IPS DF 4.7 (cell line): ENCODE measurements around the gene FBLIM1.
"Not testable (repeated sequence)": the region's sequence is repeated elsewhere in the genome, so short reads cannot be mapped to it uniquely, and the experiment has no call there.

Experiments
- DNase-seq: peaks from one replicate; pipeline ENCODE4 v3.0.0-alpha.2; 2013; ENCODE audit warnings: low spot score; ENCODE audit errors: extremely low read depth

The FBLIM1 gene

DNA sequence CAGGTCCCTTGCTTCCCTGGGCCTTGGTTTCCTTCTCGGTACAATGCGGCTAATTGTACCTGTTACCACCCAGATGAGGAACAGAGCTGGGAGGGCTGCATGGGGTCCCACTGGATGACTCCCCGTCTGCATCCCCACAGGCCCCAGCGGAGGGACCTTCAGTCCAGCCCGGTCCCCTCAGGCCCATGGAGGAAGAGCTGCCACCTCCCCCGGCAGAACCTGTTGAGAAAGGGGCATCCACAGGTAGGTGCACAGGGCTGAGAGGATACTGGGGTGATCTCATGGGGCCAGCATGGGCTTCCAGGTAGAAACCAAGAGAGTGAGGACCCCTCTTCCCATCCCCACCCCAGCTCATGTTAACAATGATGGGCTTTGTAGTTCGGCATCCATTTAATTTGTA is 9.8 kb downstream of the FBLIM1 start:
- no peak for DNase-seq

DNA sequence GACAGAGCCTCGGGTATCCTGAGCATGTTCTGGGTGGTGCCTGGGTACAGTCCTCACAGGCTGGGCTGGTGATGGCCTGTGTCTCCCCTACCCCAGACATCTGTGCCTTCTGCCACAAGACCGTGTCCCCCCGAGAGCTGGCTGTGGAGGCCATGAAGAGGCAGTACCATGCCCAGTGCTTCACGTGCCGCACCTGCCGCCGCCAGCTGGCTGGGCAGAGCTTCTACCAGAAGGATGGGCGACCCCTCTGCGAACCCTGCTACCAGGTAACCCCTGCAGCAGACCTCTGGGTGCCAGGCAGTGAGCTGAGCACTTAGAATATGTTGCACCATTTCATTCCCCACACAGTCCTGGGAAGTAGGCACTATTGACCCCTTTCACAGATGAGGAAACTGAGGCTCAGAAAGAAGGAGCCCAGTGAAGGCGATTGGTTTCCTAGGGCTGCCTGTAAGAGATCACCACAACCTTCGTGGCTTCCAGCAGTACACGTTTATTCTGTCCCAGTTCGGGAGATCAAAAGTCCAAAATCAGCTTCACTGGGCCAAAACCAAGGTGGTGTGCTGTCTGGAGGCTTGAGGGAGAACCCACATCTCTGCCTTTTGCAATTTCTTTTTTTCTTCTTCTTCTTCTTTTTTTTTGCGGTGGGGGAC is 11.8 kb downstream of the FBLIM1 start:
- no peak for DNase-seq

DNA sequence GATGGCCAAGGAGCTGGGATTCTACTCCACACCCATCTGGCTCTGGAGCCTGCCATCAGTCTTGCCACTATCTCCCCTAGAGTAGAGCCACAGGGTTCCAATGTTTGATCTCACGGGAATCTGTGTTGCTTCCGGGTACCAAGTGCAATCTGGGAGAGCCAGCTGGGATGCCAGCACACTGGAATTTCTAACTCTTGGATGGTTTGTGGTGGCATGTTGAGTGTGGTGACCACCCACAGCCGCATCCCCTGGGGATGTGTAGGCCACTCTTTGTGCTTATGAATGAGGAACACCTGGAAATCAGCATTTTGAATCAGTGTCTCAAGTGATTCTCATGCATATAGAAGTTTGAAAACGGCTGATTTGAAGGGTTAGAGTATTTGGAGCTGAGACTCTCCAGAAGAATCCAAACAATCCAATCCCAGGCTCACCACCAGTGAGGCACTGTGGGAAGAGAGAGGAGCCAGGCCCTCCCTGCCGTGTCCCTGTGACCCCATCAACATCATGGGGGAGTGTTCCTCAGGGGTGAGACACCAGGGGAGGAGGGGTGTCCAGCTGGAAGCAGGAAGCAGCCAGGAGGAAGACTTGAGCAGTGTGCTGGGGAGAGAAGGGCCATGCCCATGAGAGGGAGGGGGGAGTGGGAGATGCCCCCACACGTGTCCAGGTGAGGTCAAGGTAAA is 13.4 kb downstream of the FBLIM1 start:
- DNase-seq = no peak

DNA sequence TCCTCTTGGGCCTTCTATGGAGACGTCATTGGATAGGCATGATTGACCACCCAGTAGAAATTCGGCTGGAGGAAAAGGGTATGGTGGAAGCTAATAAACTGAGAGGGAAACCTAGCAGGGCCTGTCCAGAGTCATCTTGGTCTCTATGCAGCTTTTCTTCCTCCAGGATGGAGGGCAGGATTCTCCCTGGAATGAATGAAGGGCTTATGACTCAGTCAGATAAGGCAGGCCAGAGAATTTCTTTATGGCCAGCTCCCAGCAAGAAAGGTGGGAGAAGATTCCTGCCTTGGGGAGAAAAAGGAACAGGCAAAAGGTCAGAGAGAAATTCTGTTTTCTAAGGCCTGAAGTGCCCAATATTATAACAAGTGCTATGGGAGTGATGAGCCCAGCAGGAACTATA is 17.1 kb downstream of the FBLIM1 start:
- DNase-seq = no peak

DNA sequence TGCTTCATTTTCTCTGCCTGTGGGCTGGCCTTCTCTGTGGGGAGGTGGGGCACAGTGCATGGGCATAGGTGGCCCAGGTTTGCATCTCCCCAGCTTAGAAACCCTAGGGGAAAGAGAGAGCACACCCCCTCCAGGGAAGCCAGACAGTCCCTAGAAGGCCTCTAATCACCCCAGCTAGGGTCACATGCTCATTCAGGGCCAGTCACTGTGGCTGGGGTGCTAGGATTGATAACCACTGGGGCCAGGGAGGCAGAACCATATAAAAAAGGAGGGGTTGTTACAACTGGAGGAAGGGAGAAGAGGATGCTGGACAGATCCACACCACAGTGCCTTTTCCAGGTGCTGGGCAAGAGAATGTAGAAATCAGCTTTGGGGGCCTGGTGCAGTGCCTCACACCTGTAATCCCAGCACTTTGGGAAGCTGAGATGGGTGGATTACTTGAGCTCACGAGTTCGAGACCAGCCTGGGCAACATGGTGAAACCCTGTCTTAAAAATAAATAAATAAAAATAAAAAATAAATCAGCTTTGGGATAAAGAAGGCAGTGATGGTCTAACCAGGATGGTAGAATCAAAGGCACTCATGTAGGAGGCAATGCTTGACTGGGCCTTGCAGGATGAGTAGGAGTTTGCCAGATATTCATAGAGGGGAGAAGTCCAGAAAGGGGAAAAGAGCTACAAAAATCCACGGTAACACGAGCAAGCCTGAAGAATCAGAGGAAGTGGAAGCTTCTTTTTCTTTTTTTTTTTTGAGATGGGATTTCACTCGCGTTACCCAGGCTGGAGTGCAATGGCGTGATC is 19.5 kb downstream of the FBLIM1 start:
- DNase-seq = no peak

DNA sequence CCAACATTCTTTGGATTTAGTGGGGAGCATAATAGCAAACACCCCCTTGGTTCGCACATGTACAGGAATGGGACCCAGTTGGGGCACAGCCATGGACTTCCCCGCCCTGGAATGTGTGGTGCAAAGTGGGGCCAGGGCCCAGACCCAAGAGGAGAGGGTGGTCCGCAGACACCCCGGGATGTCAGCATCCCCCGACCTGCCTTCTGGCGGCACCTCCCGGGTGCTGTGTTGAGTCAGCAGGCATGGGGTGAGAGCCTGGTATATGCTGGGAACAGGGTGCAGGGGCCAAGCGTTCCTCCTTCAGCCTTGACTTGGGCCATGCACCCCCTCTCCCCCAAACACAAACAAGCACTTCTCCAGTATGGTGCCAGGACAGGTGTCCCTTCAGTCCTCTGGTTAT is 27.1 kb downstream of the FBLIM1 start:
- no peak for DNase-seq

DNA sequence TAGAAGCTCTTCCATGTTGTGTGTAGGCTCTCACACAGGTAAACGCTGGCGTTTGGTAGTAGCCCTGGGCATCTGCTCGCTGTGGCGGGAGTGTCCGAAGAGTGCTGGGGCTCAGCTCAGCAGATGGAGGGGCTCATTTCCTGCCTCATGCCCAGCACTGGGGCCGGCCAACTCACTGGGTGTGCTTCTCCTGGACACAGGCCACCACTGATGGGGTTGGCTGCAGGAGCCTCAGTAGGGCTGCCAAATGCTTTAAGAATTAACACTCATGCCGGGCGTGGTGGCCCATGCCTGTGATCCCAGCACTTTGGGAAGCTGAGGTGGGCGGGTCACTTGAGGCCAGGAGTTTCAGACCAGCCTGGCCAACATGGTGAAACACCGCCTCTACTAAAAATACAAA is 28.0 kb downstream of the FBLIM1 start:
- no peak for DNase-seq

DNA sequence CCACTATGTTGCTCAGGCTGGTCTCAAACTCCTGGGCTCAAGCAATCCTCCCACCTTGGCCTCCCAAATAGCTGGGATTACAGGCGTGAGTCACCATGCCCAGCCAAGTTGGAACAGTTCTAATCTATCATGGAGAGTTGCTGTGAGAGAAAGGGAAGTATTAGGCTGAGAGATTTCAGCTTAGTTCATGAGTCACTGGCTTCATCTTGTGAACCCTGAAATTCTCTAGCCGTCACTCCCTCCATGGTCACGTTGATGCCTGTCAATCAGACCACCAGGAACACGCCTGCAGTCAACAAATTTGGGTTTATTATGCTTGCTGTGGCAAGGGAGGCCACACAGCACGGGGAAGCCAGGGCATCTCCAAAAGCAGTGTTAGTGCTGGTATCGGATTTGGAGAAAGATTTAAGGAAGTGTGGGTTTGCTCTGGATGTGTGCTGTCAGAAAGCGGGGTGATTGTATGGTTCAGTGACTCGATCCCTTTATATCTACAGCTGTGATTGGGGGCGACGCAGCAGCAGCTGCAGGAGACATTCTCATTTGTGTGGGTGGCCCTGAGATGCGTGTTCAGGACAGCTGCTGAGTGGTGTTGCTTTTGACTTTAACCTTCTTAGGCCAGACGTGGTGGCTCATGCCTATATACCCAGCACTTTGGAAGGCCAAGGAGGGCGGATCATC is 30.2 kb downstream of the FBLIM1 start:
- no peak for DNase-seq

DNA sequence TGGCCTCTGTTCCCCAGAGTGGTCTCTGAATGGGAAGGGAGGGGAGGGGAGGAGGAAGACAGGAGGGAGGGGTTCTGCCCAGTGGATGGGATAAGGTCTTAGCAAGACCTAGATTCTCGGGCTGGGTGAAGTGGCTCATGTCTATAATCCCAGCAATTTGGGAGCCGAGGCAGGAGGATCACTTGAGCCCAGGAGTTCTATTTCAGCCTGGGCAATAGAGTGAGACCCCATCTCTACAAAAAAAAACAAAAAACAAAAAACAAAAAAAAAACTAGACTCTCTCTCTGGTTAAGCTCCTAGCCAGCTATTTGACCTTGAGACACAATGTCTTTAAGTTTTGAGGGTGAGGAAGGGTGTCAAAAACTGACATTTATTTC is 37.5 kb downstream of the FBLIM1 start:
- no peak for DNase-seq

DNA sequence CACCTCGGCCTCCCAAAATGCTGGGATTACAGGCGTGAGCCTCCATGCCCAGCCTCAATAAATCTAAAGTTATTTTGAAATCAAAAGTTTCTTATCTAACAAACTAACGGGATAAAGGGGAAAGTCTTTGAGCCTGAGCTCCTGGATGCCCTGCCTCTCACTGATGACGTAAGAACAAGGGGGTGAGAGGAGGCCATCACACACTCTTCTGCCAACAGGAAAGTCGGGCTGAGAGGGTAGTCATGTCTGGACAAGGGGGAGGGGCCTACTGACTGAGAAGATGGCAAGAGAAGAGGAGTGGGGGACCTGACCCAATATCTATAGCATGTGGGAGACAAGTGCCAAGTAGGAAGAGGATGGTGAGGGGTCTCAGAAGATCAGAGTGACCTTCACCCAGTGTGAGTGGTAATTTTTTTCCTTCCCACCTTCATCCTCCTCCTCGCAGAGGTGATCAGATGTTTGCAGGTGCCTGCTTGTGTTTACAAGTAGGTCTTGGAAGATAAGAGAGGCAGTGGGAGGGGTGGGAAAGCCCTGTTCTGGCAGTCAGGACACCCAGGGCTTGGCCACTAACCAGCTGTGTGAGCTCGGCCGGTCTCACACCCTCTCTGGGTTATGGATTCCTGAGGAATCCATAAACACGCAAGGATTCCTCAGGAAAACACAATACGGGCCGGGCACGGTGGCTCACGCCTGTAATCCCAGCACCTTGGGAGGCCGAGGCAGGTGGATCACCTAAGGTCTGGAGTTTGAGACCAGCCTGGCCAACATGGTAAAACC is 39.2 kb downstream of the FBLIM1 start:
- DNase-seq = no peak

DNA sequence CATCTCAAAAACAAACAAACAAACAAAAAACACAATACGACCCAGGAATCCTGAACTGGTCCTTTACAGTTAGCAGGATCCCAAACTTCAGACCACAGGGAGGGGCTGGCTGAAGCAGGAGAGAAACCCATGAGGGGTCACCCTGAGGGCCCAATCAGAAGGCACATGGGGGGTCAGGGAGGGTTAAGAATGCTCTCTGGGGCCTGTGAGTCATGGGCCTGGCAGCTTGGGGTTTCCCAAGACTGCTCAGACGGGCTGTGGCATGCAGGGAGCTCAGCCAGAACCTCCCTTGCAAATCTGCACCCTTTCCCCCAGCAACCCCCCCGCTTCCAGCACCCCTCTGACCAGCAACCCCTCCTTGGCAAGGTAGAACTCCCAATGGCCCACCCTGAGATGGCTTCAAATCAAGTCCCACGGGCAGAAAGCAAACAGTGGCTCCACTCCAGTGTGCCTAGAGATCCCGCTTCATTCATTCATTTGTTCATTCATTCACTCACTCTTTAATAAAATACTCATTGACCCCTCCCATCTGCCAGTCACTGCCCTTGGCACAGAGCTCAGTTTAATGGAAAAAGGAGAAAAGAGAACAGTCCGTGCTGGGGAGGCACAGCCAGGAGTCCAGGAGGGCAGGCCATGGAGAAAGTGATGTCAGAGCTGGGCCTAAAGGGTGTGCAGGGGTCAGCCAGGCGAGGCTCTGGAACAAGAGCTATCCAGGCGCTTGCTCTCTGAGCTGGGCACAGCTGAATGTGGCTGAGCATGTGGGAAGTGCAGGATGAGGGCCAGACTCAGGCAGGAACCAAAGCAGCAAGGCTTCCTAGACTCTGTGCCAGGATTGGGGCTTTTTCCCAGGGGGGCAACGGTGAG is 40.6 kb downstream of the FBLIM1 start:
- no peak for DNase-seq

DNA sequence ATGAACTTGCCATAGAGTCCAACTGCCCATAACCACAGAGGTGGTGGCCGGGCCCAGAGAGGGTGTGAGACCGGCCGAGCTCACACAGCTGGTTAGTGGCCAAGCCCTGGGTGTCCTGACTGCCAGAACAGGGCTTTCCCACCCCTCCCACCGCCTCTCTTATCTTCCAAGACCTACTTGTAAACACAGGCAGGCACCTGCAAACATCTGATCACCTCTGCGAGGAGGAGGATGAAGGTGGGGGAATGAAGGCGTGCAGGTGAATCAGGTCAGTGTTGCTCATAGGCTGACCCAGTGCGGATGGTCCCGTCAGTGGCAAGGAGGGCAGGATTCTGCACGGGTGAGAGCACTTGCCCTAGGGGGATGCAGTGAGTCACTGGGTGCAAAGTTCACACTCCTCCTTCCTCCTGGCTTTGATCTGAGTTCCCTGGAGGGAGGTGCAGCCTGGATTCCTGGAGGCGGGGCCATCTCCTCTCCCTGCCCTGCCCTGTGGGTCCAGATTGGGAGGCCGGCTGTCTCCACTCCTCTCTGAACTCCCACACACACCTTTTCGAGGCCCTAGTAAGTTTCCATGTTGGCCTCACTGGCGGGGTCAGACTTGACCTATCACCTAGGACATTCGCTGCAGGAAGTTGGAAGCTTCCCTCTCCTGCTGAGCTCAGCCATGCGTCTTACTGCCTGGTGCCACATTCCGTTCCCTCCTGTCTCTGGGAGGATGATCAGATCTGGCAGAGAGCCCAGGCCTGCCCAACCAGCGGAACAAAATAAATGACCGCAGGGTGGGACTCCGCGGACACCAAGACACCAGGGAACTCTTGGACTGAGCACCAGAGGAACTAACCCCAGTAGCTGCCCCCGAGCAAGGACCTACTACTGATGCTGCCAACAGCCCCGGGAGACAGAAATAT is 41.6 kb downstream of the FBLIM1 start:
- no peak for DNase-seq

DNA sequence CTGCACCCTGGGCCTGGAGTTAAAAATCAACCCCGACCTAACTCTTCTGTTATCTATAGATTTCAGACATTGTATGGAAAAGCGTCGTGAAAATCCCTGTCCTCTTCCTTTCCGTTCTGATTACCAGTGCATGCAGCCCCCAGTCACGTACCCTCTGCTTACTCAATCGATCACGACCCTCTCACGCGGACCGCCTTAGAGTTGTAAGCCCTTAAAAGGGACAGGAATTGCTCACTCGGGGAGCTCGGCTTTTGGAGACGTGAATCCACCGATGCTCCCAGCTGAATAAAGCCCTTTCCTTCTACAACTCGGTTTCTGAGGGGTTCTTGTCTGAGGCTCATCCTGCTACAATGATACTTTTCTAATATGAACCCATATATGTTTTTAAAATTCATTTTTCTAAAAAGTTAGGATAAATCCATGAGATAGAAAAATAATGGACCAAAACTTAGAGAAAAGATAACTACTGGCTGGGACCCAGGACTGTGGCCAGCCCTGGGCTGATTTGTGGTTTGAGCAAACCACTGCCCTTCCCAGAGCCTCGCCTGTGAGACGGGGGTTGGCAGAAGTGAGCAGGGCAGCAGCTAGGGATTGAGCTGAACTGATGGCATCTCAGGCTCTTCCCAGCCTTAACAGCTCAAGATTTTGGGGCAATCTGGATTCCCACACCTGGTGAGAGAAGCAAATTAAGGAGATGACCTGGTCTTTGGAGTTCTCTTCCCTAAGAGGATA is 43.8 kb downstream of the FBLIM1 start:
- DNase-seq = no peak

DNA sequence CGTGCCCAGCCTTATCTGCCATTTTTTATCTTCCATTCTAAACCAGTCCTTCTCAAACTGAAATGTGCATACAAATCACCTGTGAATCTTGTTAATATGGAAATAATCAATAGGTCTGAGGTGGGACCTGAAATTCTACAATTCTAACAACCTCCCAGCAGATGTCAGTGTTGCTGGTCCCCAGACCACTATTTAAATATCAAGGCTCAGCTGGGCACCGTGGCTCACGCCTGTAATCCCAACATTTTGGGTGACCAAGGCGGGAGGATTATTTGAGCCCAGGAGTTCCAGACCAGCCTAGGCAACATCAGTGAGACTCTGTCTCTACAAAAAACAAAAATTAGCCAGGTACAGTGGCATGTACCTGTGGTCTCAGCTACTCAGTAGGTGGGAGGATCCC is 44.8 kb downstream of the FBLIM1 start:
- no peak for DNase-seq

DNA sequence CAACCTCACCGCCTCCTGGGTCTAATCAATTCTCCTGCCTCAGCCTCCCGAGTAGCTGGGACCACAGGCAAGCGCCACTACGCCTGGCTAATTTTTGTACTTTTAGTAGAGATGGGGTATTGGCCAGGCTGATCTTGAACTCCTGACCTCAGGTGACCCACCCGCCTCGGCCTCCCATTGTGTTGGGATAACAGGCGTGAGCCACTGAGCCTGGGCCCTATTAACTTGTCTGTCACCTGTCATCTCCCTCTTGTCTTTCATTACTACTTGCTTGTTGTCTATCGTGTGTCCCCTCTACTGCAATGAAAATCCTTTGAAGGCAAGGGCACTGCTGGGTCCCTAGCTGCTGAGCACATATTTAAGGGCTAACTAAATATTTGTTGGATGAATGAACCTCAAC is 45.5 kb downstream of the FBLIM1 start:
- DNase-seq = no peak

DNA sequence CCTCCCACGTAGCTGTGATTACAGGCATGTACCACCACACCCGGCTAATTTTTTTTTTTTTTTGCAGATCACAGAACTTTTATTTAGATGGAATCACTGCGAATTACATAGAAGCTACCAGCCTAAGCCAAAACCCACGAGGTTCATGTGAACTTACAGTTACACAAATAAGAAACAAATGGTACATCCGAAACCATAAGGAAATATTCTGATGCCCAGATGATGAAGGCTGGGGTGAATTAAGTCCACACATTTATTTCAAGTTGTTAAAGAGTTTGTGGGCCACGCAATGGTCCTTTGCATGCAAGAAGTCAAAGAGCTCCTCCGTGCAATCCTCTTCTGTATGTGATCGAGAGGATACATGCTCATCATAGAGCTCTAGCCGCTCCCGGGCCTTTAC is 48.5 kb downstream of the FBLIM1 start:
- DNase-seq = no peak

DNA sequence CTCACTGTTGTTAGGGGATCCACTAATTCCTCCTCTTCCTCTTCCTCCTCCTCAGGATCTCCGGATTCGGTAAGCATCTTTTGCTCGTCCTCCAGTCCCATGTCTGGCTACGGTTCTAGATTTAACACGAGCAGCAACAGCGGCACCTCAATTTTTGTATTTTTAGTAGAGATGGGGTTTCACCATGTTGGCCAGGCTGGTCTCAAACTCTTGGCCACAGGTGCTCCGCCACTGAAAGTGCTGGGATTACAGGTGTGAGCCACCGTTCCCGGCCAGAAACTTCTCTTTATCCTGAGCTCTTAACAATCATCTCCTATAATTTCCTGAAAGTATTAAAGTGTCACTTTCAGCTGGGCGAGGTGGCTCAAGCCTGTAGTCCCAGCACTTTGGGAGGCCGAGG is 49.0 kb downstream of the FBLIM1 start, which contains the start of gene UQCRHL:
UQCRHL (minus strand) TSS at position 101 of the 400 bp plus-strand sequence; CDS start at position 101, 0 bp downstream.
- DNase-seq = not testable (repeated sequence)

DNA sequence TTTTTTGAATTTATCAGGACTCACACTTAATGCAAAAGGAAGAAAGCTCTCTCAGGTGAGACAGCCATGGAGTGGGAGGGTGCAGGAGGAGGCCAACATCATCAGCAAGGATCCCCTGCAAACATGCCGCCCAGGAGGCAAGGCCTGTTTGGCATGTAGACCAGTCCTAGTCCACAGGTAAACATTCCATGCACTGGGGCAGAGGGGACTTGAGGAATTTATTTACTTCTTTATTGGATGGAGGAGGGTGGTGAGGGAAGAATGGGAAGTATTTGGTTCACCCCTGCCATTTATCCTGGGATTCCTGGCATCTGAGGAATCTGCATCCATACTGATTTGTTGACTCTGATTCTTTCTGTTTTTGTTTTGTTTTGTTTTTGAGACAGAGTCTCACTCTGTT is 50.4 kb downstream of the FBLIM1 start:
- no peak for DNase-seq
